GM18868 (cell line): ENCODE results near the gene DHCR7.
"Not testable (repeated sequence)": the region's sequence is repeated elsewhere in the genome, so short reads cannot be mapped to it uniquely, and the experiment has no call there.

ENCODE experiments used
- ATAC-seq: cut with Tn5 transposase; IDR thresholded peaks from one replicate; pipeline ENCODE4 v1.9.1; 2021; ENCODE audit warnings: mild to moderate bottlenecking, moderate library complexity; ENCODE audit not compliant: unreplicated experiment

Gene DHCR7

DNA sequence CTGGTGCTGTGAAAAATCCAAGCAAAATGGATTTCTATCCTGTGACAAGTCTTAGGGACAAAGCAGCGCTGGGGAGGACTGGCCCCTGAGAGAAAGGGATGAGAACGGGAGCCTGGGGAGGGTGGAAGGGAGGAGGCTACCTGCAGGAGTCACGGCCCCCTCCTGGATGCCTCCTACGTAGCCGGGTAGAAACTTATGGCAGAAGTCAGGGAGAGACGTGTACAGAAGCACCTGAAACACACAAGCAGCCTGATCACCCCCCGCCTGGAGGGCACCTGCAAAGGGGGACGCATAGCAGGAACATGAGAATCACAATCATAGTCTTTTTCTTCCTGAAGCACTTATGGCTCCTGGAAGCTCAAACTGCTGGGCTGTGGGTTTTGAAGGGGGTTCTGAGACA, 6.1 kb downstream of the DHCR7 start:
- no peak for ATAC-seq

DNA sequence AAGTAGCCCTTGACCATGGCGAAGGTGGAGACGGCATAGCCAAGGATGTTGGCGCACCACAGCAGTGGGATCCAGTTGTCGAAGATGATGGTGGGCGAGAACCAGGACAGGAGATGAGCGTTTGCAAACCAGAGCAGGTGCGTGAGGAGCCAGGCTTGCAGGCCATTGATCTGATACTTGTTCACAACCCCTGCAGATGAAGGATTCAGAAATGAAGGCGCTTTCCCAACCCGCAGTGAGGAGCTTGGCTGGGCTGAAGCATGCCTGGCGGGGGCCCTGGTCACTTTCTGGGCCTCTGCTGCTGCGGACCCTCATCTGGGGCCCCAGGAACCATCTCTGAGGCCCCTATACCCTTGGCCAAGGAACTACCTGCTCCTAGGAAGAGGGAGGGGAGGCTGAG, 6.9 kb downstream of the DHCR7 start:
- no peak for ATAC-seq

DNA sequence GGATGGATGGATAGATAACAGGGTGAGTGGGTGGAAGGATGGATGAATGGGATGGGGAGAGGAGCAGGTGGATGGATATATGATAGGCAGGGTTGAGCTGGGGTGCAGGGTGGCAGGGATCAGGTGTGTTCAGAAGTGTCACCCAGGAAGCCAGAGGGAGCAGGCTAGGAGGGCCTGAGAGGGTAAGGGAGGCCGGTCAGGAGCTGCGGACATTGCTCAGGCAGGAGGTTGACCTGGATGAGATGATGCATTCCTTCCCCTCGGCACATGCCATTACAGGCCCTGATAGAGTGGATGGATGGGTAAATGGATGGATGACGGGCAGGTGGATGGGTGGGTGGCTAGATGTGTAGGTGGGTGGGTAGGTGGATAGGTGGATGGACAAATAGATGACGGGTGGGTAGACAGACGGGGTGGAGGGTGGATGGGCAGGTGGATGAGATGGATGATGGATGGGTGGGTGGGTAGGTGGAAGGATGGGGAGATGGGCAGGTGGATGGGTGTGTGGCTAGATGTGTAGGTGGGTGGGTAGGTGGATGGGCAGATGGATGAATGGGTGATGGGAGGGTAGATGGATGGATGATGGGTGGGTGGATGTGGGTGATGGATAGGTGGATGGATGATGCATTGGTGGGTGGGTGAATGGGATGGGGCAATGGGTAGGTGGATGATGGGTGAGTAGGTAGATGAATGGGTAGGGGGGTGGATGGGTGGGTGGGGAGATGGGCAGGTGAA, 8.0 kb downstream of the DHCR7 start:
- no peak for ATAC-seq

DNA sequence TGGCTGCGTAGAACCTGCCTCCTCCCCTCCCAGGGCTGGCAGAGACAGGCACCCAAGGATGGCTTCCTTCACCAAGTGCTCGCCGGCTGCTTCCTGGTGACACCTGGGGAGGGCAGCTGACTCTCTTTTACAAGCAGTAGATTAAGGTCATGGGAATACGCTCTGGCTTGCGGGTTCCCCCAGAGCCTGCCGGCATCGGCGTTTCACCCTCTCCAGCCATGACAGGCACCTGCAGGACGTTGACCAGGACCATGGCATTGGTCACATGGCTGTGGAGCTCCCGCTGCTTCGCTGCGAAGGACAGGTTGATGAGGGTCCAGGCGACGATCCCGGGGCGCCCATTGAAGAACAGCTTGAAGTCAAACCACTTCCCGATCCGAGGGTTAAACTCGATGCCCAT, 9.5 kb downstream of the DHCR7 start:
- no peak for ATAC-seq

DNA sequence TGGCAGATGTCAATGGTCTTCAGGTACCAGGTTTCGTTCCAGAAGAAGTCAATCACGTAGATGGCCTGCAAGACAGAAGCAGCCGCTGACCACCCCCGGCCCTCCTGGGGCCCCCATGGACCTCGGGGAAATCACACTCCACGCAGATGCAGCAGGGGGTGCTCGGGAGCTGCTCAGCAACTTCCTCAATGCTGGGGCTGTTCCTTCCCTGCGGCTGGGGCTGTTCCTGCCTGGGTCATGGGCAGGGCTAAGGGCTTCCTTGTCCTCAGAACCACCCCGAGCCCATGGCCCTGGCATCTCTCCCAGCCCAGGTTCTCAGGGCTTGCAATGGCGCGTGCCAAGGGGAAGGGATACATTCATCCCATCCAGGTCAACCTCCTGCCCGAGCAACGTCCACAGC, 10.3 kb downstream of the DHCR7 start:
- no peak for ATAC-seq

DNA sequence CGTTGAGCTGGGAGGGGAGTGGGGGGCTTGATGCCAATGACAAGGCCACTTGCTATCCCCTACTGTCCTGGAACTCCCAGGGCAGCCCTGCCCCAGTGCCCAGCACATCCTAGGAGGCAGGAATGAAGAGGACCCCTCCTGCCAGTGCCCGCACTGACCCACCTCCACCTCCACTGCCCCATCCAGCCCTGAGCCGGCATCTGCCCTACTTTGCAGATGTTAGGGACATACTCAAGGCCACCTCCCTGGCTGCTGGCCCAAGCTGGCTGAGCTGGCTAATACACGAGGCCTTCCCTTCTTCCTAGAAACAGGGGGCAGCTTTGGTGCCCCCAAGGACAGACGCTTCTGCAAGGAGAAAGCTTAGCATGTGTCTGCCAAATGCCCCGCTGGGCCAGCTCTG, 10.8 kb downstream of the DHCR7 start:
- ATAC-seq, result no peak

DNA sequence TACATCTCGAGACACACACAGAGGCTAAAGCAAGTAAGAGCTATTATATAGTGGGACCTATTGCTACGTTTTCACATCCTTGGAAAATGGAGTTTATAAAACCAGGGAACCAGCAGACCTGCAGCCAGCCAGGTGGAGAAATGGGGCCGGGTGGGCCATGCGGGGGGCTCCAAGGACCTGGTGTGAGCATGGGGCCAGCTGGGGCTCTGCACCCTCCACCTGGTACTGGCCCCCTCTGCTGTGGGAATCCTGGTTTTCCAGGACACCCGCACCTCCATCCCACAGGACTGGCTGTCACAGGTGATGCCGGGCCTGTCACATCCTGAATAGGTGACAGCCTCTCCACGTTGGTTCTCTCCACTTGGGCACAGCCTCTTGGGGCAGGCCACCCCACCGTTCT, 11.3 kb downstream of the DHCR7 start:
- ATAC-seq, result no peak

DNA sequence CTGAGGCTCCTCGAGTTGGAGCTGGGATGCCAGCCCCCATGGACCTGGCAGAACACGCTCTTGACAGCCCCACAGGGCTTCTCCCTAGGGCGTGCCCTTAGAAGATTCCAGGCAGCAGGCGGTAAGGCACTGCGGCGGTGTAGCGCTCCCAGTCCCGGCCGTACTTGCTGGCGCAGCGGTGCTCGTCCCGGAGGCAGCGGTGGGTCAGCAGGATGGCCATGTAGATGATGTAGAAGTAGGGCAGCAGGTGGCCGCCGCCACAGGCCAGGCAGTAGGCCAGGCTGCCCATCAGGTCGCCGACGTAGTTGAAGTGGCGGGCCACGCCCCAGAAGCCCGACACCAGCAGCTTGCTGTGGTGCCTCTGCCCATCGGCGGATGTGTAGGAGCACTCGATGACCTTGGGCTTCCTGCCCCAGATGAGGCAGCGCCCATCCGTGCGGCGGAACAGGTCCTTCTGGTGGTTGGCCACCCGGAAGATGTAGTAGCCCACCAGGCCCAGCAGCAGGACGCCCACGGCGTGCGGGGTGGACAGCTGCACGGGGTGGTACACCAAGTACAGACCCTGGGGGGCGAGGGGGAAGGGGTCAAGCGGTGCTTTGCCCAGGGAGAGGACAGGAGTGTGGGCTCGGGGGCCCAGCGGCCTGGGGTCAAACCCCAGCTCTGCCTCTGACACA, 12.8 kb downstream of the DHCR7 start:
- no peak for ATAC-seq

DNA sequence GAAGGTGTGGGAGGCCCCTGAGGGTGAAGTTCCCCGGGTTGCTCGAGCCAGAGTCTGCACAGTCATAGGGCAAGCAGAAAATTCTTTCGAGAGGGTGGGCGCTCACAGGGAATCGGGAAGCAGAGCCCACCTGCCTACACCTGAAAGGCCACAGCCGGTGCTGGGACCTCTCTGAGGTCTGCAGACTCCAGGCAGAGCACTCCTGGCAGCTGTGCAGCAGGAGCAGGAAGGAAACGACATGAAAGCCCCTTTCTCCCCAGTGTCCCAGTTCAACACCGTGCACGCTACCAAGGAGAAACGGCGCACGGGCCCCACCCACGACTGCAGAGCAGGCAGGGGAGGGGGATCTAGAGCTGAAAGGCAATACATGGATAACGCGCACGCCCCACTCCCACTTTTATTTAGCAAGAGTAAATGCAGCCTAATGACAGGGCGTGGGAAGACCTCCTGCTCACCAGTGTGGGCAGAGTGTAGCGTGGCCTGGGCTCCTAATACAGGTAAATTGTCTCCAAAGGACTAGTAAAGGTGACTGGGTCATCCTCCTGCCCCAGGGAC, 13.5 kb downstream of the DHCR7 start:
- ATAC-seq, result no peak

DNA sequence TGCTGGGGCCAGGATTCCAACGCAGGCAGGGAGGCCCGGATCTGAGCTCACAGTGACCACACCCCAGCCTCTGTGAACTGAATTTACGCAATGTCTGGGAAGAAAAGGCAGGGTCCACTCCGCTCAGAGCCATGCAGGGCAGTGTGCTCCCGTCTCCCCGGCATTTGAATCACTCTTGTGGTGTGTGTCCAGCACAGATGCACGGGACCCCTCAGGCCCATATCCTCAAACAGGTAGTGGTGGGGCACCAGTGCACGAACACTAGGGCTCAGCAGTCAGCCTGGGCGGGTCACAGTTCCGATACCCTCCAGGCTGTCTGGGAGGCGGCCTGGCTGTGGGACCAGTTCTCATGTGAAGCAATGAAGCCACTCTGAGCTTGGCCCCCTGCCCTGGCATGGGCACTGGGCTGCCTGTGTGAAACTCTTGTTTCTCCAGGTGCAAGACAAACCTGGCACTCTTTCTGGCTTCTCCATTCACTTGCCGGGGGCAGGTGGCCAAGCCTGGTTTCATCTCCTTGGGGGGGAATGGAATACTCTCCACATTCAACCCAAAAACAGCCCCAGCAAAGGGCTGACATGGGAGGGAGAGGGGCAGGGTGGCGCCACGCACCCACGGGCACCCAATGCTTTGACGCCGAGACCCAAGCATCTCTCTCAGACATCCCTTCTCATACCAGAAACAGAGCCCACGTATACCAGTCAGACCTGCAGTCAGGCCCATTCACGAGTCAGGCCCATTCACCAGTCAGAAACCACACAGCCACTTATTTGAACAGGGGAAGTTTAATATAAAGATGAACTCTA, 14.3 kb downstream of the DHCR7 start:
- no peak for ATAC-seq

DNA sequence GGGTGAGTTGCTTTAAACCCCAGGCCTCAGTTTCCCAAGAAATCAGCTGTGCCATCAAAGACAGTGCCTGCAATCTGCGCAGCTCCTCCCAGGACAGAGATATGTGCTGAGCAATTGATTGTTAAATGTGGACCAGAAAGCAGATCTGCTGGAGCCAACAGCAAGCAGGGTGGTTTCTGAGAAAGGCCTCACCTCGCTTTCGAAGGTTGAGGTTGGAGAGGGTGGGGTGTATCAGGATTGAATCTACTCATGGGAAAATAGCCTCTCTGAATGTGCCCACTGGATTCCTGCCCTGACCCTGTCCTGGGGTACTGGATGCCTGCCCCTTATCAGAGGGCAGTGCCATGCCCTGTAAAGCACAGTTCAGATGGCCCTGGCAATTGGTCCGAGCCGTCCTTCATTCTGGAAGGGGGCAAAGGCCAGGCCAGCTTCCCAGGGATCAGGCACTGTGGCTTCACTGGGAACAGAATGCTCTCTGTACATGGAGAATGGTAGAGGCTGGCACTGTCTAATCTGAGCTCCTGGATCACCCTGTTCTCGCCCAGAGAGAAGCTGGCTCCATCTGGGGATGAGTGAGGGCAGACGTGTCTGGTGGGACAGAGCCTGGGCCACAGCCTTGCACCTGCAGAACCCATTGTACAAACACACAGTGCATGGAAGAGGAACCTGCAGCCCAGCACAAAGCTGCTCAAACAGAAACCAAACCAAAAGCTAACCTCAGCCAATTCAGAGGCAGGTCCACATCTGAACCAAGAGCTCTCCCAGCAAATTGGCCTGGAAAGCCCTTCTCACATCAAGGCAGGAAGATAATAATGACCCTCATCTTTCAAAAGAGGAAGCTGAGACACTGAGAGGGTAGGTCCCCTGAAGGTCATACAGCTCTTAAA, 15.2 kb downstream of the DHCR7 start:
- no peak for ATAC-seq

DNA sequence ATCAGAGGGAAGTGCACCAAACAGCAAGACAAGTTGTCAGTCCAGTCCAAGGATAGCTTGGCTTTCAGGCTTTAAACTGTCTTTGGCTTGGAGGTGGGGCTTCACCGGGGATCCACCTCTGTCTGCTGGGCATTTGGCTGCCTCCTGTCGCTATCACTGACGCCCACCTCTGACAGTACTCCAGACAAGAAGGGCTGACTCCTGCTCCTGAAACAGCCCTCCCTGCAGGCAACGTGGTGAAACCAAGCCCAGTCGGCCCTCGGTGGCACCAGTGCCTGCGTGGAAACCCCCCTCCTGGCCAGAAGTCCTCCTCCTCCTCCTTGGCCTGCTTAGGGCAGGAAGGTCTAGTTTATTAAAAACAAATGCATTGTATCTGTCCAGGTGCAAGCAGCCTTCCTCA, 16.9 kb downstream of the DHCR7 start:
- no peak for ATAC-seq

DNA sequence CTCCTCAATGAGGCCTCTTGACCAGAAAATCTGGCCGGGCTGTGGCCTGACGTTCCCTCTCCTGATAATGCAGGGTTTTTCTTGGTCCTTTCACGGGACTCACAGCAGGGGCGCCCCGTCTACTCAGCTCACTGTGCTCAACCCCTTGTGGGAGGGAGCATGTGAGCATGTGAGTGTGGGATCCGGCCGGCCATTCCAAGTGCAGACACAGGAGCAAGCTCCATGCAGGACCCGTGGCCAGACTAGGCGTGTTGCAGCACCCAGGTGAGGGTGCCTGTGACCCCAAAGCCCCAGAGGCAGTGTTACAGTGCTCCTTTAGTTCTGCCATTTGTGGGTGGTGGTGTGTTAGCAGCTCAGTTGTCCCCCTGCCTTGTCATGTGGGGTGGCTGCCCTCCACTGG, 18.0 kb downstream of the DHCR7 start:
- ATAC-seq, result no peak

DNA sequence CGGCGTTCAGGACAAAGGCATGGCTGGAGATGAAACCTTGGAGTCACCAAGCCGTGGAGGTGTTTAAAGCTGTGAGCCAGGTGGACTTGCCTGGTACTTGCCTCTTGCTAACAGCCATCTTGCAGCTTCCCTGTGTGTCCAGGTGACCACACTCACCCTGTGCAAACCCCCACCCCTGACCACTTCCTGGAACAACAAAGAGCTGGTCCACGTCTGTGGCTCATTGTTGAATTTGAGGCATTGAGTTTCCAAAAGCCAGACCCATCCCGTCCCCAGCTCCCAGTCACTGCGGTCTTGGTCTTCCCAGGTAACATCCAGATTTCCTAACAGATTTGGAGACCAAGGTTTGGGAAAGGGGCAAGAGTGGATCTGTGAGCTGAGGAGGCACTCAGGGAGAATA, 18.5 kb downstream of the DHCR7 start:
- no peak for ATAC-seq

DNA sequence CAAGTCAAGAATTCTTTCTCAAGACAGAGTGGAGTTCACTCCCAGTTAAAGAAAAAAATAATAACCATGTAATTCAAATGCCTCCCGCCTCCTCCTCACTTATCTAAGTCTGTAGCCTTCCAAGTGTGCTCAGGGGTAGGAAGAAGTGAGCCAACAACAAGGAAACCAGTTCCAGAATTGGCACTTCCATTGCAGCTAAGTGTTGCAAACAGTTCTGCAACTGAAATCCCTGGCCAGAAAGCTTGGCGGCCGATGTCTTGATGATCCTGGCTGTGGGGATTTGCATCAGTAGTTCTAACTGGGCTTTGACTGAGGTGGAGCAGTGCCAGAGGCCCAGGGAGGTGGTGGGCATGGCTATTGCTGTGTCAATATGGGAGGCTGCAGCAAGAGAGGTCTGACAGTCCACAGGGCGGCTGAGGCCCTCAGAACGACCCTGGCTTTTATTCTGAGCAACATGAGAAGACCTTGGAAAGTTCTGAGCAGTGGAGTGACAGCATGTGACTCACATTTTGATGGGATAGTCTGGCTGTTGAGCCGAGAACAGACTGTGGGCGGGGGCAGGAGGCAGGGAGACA, 19.2 kb downstream of the DHCR7 start:
- no peak for ATAC-seq

DNA sequence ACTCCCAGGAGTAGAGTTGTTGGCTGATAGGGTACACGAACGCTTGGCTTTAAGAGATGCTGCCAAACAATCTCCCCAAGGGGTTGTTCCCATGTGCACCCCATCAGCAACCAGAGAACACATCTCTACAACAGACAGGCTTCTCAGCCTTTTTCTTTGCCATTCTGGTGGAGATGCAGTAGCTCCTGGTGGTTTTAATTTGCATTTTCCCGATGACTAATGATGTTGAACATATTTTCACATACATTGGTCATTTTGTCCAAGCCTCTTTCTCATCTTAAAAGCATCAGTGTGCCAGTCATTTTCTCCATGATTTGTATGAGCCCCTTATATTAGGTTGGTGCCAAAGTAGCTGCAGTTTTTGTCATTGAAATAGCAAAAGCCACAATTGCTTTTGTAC, 21.8 kb downstream of the DHCR7 start:
- no peak for ATAC-seq

DNA sequence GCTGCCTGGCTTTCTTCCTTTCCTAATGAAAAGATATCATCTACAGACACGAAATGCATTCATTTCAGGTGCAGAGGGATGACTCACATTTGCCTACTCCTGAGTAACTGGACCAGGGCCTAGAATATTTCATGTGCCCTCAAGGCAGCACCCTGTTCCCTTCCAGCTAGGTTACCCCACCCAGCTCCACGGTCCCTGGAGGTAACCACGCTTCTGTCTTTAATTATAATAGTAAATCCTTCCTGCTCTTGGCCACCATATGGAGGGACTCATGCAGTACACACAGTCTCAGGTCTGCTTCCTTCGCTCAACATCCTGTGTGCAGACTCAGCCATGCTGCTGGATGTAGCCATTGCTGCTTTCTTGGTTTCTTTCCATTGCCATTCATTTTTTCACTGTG, 22.3 kb downstream of the DHCR7 start:
- no peak for ATAC-seq

DNA sequence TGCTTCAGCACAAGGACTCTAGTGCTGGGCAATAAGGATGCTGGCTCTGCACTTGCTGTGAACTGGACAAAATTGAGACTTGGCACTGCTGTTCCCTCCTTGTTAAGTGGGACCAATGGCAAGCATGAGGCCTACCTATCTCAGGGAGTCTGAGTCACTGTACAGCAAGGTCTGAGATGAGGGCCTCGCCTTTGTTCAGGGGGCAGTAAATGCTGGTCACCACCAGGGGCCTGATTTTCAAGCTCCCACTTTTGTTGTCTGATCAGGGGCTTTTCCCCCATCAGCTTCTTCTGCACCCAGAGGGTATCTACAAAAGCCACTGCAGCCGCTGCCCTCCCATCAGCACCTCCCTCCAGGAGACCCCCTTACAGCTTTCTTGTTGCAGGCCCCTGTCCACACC, 22.8 kb downstream of the DHCR7 start:
- ATAC-seq, result no peak

DNA sequence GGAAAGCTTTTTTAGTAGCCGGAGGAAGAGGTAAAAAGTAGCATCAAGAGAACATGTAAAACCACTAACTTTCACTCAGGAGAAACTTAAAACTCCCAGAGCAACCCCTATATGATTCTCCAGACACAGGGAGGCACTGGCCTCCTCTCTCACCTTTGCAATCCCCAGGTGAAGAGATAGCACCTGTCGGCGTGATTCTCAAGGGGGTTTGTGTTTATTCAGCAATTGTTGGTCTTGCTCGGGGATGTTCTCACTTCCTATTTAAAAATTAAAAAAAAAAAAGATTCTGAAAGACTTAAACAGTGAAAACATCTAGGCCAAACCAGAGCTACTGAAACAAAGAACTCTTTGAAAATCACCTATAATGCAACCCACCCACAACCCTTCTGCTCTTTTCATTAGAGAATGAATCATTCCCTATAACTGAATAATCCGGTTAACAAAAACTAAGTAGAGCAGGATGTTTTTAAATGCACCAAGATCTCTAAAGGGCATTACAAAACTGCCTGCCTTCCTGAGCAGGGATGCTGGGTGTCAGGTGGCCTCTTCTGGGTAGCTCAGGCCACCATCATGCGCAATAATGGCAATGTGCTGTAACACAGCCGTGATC, 24.9 kb downstream of the DHCR7 start:
- ATAC-seq, result no peak

DNA sequence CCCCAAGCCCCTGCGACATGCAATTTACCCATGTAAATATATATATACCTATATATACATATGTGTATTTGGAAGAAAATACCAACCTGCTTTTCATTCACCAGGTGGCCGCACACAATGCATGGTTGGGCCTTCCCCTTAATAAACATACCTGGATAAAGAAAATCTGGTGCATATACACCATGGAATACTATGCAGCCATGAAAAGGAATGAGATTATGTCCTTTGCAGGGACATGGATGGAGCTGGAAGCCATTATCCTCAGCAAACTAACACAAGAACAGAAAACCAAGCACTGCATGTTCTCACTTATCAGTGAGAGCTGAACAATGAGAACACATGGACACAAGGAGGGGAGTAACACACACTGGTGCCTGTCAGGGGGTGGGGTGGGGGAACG, 25.9 kb downstream of the DHCR7 start:
- ATAC-seq, result not testable (repeated sequence)
